Stimulated activated CD8-positive, alpha-beta memory T cell treated with anti-CD3 and anti-CD28 coated beads, Interleukin-7, amount 100 ng/mL, for 48 hours (primary cell): ENCODE results near the gene CRB2.
A peak's percentile ranks its signal among the peaks of the same experiment; 100 is the strongest.

ENCODE experiments used
- DNase-seq, 2 donors: peaks; one replicate each; pipeline ENCODE4 v3.0.0-alpha.2; 2020; ENCODE audit warnings: low read depth in 1 of 2; ENCODE audit errors: extremely low read depth in 1 of 2

Gene CRB2

DNA sequence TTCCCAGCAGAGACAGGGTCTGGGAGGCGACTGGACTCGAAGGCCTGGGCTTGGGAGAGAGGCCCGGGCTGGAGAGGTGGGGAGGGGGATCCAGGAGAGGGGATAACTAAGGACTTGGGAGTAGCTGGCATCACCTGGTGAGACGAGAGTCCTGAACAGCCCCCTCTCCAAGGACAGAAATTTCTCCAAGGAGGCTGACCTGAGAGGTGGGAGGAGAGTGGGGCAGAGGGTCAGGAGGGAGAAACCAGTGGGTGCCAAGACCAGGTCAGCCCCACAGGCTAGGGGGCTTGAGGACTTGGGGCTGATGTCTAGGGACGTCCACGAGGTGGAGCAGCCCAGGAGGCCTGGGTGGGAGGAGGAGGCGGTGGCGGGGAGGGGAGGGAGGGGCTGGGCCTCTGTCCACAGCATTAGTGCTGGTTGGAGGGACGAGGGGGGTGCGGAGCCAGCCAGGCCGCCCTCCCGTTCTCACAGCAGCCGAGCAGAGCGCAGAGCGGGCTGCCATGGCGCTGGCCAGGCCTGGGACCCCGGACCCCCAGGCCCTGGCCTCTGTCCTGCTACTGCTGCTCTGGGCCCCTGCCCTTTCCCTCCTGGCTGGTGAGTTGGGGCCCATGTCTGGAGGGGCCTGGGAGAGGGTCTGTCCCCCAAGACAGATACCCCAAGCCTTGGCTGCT, at the start of gene CRB2:
Gene CRB2 (plus strand): TSS at position 437 of the 671 bp plus-strand sequence. CDS start 64 bp downstream, at position 501.
- DNase-seq = no peak

DNA sequence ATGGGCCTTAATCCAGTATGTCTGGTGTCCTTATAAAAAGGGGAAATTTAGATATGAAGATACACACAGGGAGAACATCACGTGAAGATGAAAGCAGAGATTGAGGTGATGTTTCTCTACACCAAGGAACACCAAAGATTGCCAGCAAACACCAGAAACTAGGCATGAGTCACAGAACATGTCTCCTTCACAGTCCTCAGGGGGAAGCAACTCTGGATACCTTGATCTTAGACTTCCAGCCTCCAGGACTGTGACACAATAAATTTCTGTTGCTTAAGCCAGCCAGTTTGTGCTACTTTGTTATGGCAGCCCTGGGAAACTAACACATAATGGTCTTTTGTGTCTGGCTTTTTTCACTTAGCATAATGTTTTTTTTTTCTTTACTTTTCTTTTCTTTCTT, 46.4 kb upstream of the CRB2 start:
- no peak for DNase-seq

- DNase-seq = no peak
Observed at GRCh38 chr9:123310551-123311249, 45.3 kb upstream of the CRB2 start.

DNA sequence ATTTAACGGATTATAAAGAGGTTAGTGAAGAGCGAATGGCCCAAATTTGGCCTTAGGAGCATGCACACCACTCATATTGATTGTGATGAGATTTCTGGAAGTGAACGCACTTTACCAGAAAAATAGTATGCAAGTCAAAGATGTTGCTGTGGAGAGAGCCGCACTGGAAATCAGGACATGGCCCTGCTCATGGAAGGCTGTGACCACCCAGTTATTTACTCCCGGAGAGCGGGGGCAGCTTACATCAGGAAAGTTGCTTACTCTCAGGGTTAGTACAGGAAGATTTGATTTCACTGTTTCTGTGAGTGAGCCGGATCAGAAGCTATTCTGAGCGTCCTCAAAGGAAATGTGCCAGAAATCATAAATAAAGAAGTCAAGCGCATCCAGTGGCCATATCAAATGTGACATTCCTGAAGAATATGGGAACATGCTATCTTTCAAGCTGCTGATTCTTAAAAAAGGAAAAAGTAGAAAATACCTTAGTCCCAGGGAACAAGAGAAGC, 44.7 kb upstream of the CRB2 start:
- no peak for DNase-seq

DNA sequence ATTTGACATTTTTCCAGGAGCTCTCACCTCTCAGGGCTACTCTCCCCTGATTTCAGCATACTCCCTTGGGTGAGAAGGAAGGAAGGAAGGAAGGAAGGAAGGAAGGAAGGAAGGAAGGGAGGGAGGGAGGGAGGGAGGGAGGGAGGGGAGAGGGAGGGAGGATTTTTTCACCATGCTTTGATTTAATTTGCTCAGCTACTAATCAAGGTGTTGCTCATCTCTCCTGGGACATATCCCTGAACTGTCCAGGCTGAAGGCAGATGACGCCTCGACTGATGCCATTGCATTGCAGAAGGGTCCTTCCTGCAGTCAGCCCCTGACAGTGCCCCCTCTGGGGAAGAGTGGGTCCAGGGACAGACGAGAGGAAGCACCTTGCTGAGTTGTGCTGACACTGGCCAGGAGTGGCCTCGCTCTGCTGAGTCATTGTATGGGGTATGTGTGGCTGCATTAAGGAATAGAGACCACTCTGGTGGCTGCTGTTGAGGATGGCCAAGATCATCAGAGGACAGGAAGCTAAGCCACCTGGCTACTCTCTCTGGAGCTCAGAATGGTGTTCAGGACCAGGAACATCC, 43.6 kb upstream of the CRB2 start:
- DNase-seq = no peak

DNA sequence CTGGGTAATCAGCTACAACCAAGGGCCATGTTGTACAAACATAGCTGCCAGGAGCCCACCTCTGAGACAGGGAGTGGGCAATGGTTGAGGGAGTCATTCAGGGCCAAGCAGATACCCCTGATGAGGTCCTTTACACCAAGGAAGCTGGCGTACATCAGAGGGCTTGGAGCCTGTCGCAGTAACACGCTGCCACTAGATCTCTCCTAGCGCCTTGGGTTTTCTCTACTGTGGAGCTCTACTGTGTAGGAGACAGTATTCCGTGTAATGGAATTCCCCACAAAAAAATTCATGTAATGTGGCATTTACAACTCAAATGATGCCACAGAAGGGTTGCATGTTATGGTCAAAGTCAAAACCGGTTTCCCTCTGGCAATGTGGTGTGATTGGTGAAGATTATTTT, 41.4 kb upstream of the CRB2 start:
- DNase-seq = no peak

DNA sequence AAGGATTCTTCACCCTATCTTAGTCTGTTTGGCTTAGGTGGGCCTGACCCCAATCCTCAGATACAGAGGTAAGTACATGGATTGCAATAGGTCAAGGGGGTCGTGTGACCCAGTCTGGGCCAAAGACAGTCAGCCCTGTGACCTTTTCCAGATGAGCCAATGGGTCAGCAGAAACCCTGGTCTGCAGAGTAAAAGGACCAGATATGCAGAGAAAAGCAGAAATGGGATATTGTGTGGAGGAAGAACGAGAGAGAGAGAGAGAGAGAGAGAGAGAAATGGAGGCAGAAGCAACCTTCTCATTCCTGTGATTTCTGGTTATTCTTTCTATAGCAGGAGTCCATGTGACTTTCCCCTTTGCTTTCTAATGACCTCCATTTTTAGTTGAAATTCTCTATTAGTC, 40.4 kb upstream of the CRB2 start:
- no peak for DNase-seq

- DNase-seq = no peak
Observed at GRCh38 chr9:123316053-123316718, 39.8 kb upstream of the CRB2 start.

DNA sequence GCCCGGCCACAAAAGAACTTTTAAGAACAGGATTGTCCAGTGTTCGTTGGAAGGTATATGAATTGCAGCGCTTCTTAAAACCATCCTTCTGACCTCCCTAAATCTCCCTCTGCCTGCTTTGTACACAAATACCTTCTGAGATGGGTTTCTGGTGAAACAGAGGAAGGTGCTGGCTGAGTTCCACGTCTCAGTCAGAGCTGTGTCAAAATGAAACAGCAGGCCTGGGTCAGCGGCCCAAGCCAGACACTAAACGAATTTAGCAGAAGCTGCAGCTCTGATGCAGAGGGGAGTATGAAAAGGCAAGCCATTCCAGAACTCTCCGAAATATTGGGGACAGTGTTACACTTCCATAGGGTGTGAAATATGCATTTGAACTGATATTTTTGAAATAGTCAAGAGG, 37.8 kb upstream of the CRB2 start:
- DNase-seq = no peak

DNA sequence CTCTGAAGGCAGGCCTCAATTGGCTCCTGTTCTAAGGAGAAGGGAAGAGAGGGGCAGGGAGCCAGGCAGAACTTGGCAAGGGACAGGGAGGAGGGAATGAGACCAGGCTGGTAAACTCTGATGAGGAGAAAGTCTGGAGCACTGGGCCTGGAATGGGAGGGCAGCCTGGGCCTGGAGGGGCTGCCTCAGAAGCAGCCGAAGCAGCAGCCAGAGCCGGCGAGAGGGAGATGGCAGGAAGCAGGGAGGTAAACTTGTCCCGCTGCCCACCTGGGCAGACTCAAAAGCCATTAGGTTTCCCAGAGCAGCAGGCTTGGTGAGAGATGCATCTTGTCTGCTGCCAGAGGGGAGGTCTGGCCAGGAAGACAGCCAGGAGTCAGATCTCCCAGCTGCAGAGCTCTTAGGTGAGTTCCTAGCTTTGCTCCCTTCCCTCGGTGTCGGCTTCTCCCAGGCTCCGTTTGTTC, 37.0 kb upstream of the CRB2 start:
- no peak for DNase-seq

- DNase-seq = no peak
Observed at GRCh38 chr9:123319541-123320339, 36.3 kb upstream of the CRB2 start.

- no peak for DNase-seq
Observed at GRCh38 chr9:123320814-123321213, 35.2 kb upstream of the CRB2 start.

GRCh38 chr9:123321616-123322272, 34.3 kb upstream of the CRB2 start:
- DNase-seq = no peak

- DNase-seq = peak in 1 of 2 donors; percentile 56
Observed at GRCh38 chr9:123322273-123323195, 33.5 kb upstream of the CRB2 start.

- no peak for DNase-seq
Observed at GRCh38 chr9:123323196-123324013, 32.6 kb upstream of the CRB2 start.

- DNase-seq = no peak
Observed at GRCh38 chr9:123324767-123325183, 31.2 kb upstream of the CRB2 start.

GRCh38 chr9:123326187-123326586, 29.8 kb upstream of the CRB2 start:
- DNase-seq = no peak

DNA sequence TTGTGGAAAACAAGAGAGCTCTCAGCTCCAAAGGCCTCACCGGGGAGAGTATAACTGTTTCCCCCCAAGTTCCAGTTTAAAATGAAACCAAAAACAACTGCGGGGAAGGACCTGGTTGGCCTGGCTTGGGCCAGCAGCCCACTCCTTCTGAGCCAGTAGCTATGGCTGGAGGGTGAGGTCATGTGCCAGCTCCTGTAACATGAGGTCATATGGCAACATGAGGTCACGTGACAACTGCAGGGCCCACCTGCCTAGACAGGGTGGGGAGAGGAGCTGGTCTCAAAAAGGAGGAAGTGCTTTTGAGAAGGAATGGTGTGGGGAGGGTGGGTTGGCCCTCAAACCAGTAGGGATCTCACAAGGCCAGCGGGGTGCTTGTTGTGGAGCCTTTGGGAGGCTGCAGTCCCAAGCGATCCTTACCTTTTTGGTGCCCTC, 29.3 kb upstream of the CRB2 start:
- DNase-seq = no peak
